T-helper 1 cell treated with Interleukin-12 subunit alpha and Interleukin-12 subunit beta and Interleukin-4 antibody, amounts not matched to agents 30 ng/mL and 1 ng/mL, for 36 hours (primary cell): Measurements from ENCODE around the gene ITPR2. TPM values are rescaled to one million over a fixed set of nuclear protein-coding genes. Genes with fewer than 3 reads are reported as not detected.
"Not testable (repeated sequence)": the region's sequence is repeated elsewhere in the genome, so short reads cannot be mapped to it uniquely, and the experiment has no call there.

Experiments used
- intact Hi-C: fragments of 100-400 bp; cut with micrococcal nuclease; formaldehyde crosslinking; loops from one replicate; pipeline ENCODE4 v1.15.1; 2024
- total RNA-seq: library from RNA; stranded (reverse); gene quantifications from 2 replicates; pipeline ENCODE4 v1.2.3, GENCODE V29; 2022

The ITPR2 gene
- total RNA-seq, 1 donor from 2014 or later = 60.9 TPM

DNA sequence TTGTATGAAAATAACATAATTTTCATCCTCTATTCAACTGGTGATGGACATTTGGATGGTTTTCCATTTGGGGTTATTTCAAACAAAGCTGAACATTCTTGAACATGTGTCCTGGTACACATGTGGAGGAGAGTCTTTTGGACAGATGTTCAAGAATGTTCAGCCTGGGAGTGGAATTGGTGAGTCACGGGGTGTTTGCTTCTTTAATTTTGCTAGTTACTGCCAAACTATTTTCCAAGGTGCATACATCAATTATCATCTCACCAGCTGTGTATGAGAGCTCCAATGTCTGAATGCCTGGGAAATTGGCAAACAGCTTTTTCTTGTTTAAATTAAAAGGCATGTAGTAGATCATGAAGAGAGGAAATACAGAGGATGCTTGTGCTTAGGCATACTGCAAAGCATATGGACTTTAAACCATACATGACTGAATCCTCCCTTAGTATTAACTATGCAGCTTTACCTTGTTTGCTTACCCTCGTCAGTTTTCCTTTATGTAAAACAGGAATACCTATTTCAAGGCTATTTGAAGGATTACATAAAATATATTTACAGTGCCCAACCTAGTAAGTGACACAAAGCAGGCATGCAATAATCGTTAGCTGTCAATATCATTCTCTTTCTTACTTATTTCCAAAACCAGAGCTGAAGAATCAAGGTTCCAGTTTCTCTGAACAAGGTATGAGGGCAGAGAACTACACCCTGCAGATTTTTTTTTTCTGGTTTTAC lies 152.1 kb downstream of the ITPR2 start:
- intact Hi-C loops = no loop called here

DNA sequence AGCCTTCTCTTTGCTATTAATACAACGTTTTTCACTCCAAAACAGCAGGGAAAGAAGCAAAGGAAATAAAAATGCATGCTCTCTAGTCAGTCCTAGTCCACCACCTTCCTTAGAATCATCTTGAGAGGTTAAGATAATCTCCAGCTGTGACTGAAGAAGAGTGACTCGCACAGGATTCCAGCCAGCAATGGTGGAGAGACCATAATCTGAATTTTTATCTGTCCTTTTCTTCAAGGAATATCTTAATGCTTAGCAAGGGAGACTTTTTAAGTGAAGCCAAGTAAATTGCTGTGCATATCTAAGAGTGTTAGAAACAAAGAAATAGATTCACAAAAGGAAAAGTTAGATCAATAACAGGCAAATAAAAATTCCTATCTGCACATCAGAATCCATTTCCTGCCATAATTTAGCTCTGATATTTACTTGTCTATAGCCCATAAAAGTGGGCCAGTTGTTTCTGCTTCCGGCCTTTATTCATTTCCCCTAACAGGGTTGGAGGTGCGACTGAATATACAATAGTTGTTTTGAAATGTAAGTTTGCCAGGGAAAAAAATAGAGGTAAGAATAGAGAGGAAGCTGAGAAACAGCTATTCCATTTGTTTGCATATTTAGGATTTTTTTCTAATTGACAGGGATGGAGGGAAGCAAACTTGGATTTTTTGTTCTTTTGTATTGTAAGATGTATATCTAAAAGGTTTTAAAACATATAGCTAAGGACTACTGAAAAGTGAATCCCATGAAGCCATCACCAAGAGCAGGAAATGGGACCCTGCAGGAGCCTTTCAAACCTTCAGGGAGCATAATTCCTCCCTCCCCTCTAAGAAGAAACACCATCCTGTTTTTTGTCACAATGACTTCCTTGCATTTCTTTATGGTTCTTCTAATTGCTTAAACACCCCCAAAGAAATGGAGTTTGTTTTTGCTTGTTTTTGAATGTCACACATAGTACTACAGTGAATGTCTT lies 154.0 kb downstream of the ITPR2 start:
- intact Hi-C loops = no loop called here

DNA sequence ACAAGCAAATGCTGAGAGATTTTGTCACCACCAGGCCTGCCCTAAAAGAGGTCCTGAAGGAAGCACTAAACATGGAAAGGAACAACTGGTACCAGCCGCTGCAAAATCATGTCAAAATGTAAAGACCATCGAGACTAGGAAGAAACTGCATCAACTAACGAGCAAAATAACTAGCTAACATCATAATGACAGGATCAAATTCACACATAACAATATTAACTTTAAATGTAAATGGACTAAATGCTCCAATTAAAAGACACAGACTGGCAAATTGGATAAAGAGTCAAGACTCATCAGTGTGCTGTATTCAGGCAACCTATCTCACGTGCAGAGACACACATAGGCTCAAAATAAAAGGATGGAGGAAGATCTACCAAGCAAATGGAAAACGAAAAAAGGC lies 161.5 kb downstream of the ITPR2 start:
- intact Hi-C loops = not testable (repeated sequence)

DNA sequence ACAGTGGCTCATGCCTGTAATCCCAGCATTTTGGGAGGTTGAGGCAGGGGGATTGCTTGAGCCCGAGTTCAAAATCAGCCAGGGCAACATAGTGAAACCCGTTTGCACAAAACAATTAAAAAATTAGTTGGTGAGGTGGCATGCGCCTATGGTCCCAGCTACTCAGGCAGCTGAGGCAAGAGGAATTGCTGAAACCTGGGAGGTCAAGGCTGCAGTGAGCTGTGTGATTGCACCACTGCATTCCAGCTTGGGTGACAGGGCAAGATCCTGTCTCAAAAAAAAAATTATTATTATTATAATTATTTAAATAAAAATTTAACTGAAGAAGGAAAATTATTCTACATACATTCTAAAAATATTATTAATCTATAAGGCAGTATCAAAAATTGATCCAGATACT lies 164.1 kb downstream of the ITPR2 start:
- intact Hi-C loops = no loop called here

DNA sequence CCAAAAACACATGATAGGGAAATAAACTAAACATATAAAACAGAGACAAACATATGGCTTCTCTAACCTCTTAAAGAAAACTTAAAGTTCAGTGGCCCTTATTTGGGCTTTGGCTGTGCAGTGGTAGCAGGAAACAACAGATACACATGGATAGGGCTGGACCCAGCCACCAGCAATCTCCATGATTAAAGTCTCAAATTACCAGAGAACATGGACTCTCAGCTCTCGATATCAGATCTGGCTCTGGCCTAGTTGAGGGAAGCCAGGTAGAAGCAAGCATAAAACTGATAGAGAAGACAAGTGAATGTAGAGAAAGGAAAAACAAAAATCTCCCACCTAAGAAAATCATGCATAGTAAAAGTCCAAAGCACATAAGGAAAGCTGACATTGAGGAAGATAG lies 164.8 kb downstream of the ITPR2 start:
- intact Hi-C loops = no loop called here

DNA sequence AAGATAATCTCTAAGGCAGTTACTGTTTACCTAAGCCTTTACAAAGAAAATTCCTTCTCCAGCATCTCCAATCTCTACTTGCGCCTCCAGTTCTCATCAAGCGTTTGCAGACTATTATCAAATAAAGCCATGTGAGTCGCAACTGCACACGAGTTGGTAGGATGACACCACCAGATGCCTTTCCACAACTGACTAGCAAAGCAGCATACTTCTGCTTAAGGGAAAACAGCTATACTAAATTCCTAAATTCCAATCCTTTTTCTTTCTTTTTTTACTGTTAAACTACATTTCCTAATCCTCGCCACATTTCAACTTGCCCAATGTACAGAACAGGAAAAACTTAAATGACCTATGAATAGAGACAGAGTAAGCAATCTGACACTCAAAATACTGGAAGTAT lies 166.7 kb downstream of the ITPR2 start:
- intact Hi-C loops = no loop called here

DNA sequence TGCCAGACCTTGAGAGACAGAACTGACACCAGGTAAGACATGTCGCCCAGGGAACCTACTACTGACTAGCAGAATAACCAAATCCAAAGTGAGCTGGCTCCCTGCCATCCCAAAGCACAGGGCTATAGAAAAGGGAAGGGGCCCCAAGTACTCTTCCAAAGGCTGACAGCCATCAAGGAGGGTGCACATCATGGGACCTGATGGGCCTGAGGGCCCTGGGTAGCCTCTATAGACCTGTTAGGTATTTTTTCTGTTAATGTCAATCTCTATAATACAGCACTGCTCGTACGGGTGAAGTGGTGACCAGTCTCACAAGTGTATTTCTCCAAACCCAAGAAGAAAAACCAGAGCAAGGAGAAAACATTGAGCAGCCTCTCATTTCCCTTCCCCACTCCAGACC lies 171.6 kb downstream of the ITPR2 start:
- intact Hi-C loops = no loop called here

DNA sequence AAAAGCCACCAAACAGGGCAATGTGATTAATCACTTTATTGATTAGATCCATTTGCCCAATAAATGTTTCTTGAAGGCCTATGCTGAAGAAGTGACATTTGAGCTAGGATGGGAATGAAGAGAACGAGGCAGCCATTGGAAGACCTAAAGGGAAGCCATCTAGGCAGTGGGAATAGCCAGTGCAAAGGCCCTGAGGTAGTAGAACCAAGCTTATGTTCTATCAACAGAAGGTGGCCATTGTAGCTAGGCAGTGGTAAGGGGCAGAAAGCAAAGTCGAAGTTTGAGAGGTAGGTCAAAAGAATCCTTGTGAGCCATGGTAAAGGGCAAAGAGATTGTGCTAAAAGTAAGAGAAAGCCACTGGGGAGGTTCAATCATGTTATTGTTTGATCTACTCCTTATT lies 173.1 kb downstream of the ITPR2 start:
- intact Hi-C loops = no loop called here

DNA sequence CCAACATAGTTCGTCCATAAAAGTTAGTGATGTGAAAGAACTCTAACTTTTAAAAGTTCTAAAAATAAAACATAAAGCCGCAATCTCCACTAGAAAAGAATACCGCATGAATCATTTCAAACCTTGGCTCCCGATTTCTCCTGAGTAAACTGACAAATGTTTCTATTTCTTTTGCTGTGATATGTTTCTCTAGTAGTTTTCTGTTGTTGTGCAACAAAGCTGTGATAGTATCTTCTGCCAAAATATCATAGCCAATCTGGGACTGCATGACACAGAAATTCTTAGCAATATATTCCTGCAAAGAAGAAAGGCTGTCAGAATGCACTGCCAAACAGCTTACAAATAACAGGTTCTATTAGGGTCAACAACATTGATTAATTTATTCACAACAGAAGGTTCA lies 174.0 kb downstream of the ITPR2 start:
- intact Hi-C loops = no loop called here

DNA sequence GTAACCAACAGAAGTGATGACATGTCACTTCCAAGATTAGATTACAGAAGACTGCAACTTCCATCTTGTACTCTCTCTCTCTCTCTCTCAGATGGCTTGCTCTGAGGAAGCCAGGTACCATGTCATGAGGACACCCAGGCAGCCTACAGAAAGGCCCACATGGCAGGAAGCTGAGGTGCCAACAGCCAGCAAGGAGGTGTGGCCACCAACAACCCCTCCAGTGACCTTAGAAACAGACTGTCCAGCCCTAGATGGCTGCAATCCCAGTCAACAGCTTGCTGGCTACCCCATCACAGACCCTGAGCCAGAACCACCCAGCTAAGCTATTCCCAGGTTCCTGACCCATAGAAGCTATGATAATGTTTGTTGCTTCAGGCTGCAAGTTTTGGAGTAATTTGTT lies 178.4 kb downstream of the ITPR2 start:
- intact Hi-C loops = loop anchor here (5.0 kb wide), 1 partner anchor 233 kb away; no protein-coding TSS in a partner anchor

DNA sequence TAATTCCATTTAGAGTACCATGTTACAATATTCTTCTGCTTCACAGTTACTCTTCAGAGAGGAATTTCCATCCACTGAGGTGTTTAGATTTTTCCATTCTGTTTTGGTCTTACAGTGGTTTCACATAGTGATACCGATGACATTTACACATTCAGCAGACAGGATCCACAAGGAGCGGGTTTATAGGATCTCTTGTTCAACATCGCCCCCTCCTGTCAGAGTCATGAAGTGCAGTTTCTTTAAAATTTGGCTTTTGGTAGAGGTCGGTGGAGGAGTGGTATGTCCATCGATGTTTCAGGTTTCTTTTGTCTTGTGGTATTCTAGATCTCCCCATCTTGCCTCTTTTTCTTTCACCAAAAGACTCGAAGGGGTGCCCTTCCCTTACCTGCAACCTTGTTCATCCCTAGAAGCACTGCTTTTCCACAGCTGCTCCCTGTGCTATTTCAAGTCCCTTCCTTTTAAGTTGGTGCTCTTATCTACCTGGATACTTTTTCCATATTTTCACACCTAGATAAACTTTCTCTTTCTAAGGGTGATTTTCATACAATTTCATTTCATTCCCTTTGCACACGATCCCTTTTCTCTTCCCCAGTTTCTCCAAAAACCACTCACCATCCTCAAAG lies 181.3 kb downstream of the ITPR2 start:
- intact Hi-C loops = loop anchor here (1.0 to 5.0 kb wide), 5 partner anchors 217 to 622 kb away; no protein-coding TSS in a partner anchor

DNA sequence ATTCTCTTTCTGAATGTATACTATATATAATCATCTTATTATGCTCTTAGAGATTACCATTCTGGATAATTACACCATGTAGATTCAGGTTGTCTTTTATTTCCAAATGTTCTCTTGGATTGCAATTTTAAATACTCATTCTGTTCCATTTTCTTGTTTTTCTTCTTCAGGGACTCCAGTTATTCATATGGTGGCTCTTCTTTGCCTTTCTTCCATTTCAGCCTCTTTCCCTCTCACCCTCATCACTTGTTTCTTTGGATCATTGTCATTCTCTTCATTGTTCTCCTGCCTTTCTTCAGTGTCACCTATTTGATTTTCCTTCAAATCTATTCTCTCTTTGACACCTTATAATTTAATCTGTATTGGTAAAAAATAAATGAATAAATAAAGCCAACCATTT lies 182.0 kb downstream of the ITPR2 start:
- intact Hi-C loops = loop anchor here (1.0 to 5.0 kb wide), 5 partner anchors 217 to 622 kb away; no protein-coding TSS in a partner anchor

DNA sequence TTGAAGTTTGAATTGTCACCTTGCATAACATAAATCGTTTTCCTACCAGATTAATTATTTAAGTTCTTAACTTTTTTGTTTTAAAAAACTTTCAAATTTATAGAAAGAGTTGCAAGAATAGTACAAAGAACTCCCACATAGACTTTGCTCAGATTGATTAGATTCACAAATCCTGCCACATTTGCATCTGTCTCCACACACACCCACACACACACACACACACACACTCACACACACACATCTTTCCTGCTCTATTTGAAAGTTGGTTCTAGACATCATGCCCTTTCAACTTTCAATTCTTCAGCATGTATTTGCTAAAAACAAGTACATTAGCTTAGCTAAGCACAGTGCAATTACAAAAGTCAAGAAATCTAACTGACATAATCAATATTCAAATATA lies 184.0 kb downstream of the ITPR2 start:
- intact Hi-C loops = no loop called here

DNA sequence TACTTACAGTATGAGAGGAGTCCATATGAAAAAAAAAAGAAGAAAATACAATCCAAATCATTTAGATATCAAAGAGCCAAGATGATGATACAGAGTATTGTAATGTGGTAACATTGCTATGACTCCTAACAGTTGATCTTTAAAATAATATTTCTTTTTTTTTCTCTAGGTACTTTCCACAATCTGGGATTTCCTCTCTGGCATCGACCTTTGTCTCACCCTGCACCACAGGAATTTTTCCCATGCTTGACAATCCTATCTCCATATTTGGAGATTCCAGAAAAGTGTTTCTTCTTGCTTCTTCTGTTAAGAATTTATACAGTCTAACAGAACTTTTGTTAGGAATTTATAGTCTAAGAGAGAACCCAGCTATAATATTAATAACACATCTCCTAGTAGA lies 184.4 kb downstream of the ITPR2 start:
- intact Hi-C loops = no loop called here

DNA sequence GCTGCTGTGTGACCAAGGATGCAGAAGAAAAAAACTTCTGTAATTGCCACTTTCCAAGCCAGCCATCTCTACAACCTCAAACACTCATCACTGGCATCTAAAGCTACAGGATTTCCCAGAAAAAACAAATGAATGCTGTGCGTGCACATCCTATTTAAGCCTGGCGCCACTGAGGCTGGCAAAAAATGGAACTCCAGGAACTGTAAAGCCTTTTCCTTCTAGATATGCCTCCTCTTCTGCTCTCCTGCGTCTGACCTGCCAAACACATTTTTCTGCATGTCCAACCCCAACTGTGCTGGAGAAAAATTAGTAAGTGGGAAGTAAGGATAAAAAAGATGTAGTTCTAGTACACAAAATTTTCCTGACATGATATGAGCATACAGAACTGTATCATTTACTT lies 184.9 kb downstream of the ITPR2 start:
- intact Hi-C loops = no loop called here

DNA sequence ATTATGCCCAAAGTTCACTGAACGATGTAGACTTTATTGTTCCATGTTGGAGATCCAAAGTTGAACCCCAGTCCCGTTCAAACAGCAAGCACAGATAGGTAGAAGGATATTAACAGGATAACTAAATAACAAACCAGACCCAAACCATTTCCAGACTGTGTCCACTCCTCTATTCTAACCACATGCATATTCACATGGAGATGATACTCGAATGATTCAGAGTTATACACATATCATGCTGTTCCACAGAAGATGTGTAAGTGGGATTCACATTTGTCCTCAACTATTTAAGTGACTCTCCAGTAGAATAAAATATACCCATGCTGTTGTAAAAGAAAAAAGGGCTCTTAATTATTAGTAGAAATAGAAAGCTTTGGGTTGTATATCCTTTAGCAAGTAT lies 185.9 kb downstream of the ITPR2 start:
- intact Hi-C loops = no loop called here

DNA sequence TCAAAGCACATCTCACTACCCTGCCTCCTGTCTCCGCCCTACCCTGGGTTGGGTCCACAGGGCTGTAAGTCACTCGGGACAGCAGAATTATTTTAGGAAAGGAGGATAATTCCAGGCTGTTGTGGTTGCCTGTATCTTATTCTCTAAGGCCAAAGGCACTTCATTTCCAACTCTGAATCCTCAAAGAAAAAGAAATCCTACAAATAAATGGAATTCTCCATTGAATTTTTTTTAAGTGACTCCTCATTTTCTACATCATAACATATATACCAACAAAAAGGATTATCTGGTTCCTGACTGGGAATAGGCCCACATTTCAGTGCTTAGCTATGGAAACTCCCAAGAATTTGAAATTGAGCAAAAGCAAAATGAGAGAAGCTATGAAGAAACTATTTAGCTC lies 186.4 kb downstream of the ITPR2 start:
- intact Hi-C loops = no loop called here

DNA sequence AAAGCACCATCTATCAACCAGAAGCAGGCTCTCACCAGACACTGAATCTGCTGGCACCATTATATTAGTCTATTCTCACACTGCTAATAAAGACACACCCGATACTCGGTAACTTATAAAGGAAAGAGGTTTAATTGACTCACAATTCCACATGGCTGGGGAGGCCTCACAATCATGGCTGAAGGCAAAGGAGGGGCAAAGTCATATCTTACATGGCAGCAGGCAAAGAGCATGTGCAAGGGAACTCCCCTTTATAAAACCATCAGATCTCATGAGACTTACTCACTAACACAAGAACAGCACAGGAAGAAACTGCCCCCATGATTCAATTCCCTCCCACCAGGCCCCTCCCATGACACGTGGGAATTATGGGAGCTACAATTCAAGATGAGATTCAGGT lies 188.6 kb downstream of the ITPR2 start:
- intact Hi-C loops = not testable (repeated sequence)

DNA sequence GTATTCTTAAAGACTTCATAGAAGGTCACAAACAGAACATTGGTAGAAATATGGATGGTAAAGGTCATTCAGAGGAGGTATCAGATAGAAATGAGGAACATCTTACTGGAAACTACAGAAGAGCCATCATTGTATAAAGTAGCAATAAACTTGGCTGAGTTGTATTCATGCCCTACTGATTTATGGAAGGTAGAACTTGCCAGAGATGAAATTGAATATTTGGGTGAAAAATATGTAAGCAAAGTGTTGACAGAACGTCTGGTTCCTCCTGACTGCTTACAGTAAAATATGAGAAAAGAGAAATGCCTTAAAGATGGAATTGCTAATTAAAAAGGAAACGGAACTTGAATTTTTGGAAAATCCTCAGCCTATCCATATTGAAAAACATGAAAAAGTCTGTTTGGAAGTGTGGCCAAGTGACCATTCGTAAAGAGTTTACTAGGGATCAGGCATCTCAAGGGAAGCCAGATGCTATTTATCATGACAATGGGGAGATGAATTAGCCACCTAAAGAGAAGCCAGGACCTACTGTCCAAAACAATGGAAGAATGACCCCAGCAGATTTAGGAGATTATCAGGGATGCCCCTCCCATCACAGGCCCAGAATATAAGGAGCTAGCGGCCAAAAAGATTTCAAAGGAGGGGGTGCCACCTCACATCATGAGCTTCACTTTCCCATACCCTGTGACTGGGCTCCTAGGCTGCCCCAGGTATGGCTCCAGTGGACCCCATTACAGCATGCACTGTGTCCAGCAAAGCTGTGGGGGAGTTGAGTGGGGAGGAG lies 189.3 kb downstream of the ITPR2 start:
- intact Hi-C loops = no loop called here

DNA sequence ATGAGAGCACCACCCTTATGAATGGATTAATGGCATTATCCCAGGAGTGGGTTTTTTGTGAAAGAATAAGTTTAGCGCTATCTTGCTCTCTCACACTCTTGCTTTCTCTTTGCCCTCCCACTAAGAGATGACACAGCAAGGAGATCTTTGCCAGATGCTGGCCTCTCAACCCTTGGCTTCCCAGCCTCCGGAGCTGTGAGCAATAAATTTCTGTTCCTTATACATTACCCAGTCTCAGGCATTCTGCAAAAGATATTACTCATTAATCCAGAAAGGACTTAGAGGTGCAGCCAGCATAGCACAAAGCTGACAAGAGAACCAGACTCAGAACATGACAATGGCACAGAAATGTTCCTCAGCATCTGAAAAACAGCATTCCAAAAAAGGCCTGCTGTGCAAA lies 190.6 kb downstream of the ITPR2 start:
- intact Hi-C loops = no loop called here

DNA sequence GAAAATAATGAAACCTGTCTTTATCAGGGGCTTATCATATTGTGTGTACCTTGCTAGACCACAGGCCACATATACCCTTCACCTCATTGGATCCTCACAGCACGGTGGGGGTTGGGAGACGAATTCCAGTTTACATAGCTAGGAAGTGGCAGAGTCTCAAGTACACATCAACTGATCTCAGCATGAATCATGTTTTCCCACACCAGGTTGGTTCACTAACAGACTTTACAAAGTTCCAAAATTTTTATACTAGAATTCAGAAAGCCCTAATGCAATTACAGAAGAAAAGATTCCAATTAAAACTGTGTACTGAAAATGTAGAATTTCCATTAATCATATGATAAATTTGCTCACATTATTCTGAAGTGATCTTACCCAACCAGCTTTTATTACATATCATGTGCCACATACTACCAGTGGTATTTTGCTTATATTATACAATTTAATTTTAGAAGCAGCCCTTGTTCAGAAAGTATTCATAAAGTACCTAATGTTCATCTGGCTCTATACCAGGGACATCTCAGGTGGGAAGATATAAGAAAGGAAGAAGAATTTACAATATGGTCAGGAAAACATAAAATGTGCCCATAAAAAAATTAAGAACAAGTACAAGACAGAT lies 196.2 kb downstream of the ITPR2 start:
- intact Hi-C loops = no loop called here
